ENCODE measurements around the gene FARP2.

DNA sequence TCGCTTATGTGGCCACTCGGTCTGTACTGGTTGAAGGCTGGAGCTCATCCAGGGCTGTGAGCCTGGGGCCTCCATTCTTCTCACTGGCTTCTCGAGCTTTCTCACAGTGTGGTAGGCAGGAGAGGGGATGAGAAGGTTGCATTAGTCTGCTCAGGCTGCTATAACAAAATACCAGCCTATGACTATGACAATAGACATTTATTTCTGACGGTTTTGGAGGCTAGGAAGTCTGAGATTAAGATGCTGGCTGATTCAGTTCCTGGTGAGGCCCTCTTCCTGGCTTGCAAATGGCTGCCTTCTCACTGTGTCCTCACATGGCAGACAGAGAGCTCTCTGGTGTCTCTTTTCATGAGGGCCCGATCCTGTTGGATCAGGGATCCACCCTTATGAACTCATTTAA lies 158.5 kb downstream of the FARP2 start:
- TF ChIP-seq, protein P1, sequence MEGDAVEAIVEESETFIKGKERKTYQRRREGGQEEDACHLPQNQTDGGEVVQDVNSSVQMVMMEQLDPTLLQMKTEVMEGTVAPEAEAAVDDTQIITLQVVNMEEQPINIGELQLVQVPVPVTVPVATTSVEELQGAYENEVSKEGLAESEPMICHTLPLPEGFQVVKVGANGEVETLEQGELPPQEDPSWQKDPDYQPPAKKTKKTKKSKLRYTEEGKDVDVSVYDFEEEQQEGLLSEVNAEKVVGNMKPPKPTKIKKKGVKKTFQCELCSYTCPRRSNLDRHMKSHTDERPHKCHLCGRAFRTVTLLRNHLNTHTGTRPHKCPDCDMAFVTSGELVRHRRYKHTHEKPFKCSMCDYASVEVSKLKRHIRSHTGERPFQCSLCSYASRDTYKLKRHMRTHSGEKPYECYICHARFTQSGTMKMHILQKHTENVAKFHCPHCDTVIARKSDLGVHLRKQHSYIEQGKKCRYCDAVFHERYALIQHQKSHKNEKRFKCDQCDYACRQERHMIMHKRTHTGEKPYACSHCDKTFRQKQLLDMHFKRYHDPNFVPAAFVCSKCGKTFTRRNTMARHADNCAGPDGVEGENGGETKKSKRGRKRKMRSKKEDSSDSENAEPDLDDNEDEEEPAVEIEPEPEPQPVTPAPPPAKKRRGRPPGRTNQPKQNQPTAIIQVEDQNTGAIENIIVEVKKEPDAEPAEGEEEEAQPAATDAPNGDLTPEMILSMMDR (IDR thresholded peaks at IDR 0.05), result no peak
- TF ChIP-seq POLR2A (IDR thresholded peaks at IDR 0.05) (no peak), POLR2AphosphoS5 (IDR thresholded peaks at IDR 0.05) (no peak), EP300 (IDR thresholded peaks at IDR 0.05) (no peak)
